Measurements from ENCODE around the gene ACTL7A.

DNA sequence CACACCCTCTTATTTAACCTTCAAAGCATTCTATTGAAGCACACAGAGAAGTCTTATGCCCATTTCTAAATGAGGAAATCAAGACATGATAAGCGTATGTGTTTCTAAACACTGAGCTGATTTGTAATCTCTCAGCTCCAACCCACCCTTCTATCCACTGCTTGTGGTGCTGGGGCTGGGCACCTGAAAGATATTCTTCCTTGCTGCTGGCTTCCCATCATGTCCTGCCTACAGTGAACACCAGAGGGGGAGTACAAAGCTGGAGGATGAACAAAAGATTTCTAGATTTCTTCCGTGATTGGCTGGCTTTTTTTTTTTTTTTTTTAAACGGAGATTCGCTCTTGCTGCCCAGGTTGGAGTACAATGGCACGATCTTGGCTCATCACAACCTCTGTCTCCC, 14.4 kb downstream of the ACTL7A start:
- TF ChIP-seq, protein P1, sequence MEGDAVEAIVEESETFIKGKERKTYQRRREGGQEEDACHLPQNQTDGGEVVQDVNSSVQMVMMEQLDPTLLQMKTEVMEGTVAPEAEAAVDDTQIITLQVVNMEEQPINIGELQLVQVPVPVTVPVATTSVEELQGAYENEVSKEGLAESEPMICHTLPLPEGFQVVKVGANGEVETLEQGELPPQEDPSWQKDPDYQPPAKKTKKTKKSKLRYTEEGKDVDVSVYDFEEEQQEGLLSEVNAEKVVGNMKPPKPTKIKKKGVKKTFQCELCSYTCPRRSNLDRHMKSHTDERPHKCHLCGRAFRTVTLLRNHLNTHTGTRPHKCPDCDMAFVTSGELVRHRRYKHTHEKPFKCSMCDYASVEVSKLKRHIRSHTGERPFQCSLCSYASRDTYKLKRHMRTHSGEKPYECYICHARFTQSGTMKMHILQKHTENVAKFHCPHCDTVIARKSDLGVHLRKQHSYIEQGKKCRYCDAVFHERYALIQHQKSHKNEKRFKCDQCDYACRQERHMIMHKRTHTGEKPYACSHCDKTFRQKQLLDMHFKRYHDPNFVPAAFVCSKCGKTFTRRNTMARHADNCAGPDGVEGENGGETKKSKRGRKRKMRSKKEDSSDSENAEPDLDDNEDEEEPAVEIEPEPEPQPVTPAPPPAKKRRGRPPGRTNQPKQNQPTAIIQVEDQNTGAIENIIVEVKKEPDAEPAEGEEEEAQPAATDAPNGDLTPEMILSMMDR (IDR thresholded peaks at IDR 0.05), result no peak
- TF ChIP-seq POLR2A (IDR thresholded peaks at IDR 0.05), result no peak

Data from thyroid gland (tissue), 4 donors.